EL (cell line): Measurements from ENCODE around the gene PLP1.
"Not testable (repeated sequence)": the region's sequence is repeated elsewhere in the genome, so short reads cannot be mapped to it uniquely, and the experiment has no call there.

Experiments used
- DNase-seq: peaks from one replicate; pipeline ENCODE4 v3.0.0-alpha.2; 2016

PLP1 gene

DNA sequence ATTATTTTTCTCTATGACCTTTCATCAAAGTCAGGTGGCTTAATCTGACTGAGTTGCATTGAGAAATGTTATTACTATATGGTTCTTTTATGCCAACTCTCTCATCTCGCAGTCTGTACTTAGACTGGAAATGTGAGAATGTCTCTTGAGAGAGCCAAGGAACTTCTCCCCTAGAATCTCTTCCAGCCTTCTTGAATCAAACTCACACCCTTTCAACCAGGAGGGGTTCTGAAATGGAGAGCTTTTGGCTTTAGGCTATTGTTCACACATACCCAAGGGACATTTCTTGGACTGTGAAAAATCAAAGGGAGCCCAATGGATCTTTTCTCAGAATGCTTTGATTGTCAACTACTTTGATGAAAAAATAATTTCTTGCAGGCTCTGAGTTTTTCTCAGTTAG is 5.1 kb downstream of the PLP1 start:
- no peak for DNase-seq

DNA sequence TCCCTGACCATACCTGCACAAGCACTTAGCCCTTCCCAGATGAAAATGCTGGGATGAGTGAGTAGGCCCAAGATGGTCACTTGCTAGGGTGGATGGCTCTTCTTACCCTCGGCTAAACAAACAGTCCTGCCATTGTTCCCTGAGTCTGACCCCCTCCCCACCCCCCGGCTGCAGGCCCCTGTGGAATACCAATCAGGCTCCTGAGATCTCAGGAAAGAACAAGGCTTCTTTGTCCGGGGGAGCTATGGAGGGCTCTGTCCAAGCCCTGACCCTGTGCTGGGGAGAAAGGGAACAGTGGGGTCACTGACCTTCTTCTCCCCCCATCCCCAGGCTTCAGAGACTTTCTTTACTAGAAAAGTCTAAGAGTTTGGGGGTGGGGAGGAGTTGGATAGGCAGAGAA is 6.0 kb downstream of the PLP1 start:
- no peak for DNase-seq

DNA sequence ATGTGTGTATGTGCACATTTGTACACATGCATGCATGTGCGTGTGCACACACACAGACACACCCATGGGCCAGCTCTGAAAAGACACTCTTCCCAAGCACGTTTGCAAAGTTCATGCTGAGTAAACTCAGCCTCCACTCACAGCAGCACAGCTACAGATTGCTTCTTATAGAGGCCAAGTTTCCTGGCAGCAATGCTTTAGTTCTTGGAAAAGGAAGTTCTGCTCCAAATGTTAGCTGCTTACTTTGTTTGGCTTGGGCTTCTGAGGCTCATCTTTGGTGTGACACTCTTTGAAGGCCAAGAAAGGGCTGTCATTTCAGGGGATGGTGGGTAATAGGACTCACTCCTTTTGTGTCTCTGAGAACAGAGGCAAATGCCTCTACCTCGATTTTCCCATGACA is 6.6 kb downstream of the PLP1 start:
- DNase-seq = no peak

DNA sequence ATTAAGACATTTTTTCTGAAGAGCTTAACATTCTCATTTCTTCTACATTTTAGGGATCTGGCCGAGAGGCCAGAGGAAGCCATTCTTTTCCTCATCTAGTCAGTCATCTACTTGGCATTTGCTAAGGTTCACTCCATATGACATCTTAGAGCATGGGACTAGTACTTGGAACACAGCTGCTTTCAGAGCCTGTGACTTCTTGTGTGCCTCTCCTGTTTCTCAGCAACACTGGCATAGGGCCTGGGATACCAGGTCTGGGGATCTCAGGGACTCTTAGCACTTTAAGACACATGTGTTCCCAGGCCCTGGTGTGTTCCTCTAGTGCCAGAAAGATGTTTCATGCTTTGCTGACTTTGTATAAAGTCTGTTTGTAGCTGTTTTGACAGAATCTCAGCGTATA is 7.3 kb downstream of the PLP1 start:
- DNase-seq = no peak

DNA sequence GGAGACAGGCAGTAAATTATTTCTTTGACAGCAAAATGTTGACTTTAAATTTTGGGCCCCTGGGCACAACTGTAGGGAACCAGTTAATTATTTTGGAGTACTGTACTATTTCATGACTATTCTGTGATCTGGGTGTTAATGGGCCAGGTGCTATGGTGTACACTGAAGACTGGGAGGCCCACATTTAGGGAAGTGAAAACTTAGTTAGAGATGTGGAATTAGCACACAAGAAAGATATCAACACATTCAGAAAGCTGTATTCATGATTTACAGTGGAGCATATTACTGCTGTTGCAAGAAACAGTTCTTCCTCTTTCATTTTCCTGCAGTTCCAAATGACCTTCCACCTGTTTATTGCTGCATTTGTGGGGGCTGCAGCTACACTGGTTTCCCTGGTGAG is 12.4 kb downstream of the PLP1 start:
- no peak for DNase-seq

DNA sequence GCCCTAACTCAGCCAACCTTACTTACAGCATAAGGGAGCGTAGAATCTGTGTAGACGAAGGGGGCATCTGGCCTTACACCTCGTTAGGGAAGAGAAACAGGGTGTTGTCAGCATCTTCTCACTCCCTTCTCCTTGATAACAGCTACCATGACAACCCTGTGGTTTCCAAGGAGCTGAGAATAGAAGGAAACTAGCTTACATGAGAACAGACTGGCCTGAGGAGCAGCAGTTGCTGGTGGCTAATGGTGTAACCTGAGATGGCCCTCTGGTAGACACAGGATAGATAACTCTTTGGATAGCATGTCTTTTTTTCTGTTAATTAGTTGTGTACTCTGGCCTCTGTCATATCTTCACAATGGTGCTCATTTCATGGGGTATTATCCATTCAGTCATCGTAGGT is 14.6 kb downstream of the PLP1 start:
- peak; percentile 7 for DNase-seq

DNA sequence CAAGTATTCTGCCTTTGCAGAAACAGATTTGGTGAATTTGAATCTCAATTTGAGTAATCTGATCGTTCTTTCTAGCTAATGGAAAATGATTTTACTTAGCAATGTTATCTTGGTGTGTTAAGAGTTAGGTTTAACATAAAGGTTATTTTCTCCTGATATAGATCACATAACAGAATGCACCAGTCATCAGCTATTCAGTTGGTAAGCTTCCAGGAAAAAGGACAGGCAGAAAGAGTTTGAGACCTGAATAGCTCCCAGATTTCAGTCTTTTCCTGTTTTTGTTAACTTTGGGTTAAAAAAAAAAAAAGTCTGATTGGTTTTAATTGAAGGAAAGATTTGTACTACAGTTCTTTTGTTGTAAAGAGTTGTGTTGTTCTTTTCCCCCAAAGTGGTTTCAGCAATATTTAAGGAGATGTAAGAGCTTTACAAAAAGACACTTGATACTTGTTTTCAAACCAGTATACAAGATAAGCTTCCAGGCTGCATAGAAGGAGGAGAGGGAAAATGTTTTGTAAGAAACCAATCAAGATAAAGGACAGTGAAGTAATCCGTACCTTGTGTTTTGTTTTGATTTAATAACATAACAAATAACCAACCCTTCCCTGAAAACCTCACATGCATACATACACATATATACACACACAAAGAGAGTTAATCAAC is 15.3 kb downstream of the PLP1 start:
- peak; percentile 63 for DNase-seq

DNA sequence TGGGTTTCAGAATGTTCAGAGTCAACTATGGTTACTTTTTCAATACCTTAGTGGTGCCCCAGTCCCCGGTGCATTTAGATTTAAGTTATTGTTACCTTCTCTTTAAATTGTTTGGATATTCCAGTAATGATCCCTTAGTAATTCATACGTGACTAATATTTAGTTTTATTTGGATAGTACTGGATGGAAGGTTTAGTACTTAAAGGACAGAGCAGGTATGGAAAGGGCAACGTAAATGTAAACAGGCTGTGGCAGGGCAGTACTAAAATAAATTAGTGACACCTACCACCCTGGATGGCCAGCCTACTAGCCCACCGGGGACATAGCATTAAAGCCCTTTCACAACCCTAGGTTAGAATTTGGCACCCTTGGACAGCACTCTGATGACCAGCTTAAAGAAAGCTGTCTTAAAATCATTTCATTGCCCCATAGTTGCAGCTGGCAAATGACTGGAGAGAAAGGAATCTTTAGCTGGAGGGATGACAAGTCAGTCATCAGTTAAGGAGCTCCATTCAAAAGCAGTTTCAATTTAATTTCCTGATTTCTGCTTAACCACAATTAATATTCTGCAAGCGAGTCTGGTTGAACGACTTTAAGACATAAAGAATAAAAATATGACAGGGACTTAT is 16.4 kb downstream of the PLP1 start:
- peak; percentile 79 for DNase-seq

DNA sequence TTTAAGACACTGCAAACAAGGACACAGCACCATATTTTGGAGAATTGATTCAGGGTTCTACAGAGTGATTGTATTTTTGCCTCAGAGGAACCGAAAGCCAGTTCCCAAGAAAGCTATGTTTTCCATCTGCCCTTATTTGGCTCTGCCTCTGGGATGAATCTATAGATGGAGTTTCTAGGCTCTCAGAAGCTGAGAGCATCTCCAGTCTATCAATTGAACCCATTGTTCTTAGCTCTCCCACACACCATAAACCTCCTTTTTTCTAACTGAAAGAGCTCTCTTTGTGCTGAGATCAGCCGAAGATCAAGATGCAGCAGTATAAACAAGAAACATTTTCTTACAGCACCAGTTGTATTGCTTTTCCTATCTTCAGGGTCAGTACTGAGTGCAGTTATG is 16.9 kb downstream of the PLP1 start:
- no peak for DNase-seq

DNA sequence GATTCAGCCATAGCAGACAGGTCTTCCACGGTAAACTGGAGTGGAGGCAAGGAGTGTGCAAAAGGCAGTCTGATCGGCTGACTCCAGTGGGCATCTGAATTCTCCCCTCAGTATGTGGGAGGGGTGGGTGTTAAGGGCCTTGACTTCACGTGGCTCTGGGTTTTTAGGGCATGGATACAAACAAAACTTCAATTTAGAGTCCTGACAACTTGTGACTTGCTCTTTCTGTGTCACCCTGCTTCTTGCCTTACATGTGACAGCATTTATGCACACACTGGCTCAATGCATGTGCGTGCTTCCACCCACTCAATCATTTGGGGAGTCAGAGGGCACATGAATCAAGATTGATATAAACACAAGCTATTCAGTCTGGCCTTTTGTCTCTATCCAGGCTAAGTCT is 17.5 kb downstream of the PLP1 start:
- no peak for DNase-seq

DNA sequence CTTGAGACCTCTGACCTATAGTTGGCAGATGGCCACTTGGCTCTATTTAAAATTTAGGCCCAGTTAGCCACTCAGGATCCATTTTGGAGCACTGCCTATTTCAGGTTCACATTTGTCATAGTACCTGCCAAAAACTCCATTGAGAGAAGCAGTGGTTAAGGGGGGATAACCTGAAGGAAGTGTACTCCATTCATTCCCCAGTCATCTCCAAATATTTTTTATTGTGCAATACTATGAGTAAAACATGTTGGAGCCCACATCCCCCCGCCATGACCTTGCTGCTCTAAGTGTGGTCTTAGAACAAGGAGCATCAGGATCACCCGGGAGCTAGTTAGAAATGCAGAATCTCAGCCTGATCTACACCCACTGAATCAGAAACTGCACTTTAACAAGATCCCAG is 21.1 kb downstream of the PLP1 start:
- no peak for DNase-seq

DNA sequence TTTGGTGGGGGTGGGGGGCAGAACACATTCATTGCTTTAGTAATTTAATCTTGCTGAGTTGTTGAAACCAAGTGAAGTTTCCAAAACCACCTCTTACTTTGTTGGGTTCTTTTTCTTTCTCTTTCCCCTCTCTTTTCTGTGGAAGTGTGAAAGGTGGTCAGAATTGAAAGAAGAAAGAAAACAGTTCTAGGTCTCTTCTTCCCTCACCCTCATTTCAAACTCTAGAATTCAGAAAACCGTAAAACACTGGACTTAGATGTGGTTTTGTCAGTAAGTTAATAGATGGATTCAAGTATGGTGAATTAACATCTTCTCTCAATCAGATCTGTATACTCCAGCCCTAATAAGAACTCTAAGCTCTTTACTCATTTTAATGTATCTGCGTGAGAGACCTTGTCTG is 23.7 kb downstream of the PLP1 start:
- no peak for DNase-seq

DNA sequence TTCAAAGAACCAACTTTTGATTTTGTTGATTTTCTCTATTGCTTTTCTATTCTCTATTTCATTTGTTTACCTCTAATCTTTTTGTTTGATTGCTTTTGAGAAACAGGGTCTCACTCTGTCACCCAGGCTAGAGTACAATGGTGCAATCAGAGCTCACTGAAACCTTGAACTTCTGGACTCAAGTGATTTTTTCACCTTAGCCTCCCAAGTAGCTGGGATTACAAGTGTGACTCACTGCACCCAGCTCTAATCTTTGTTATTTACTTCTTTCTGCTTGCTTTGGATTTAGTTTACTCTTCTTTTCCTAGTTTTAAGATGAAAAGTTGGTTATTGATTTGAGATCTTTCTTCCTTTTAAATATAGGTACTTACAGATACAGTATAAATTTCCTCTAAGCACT is 29.2 kb downstream of the PLP1 start:
- DNase-seq = no peak

DNA sequence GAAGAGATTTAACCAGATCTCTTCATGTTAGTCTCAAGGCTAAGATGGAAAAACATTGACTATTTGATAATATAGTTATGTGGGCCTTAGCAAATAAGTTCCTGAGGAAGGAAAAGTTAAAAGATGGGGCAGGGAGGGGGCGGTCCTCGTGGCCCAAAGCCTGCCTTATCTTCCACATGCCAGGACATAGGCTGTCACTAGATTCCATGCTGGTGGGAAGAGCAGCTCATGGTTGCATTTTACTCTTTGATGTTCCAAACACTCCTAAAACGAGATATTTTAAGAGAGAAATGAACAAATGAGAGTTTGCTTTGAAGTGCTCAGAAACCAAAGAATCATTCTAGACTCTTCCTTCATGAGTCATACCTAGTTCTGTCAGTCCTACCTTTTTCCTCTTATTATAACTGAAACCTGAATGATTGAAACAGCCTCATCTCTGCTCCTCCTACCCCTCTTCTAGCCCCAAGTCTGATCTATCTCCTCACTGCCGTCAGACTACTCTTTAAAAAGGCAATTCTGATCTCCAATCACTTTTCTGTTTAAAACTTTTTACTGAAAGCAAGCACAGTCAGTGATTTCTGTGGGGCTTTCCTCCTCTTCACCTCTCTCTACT is 30.3 kb downstream of the PLP1 start:
- no peak for DNase-seq

DNA sequence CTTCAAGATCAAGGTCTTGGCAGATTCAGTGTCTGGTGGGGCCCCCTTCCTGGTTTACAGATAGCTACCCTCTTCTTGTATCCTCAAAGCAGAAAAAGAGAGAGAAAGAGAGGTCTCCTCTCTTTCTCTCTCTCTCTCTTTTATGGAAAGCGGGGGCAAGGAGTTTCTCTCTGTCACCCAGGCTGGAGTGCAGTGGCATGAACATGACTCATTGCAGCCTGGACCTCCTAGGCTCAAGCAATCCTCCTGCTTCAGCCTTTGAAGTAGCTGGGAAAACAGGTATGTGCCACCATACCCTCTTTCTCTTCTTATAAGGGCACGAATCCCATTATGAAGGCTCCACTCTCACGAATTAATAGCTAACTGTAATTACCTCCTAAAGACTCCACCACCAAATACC is 35.2 kb downstream of the PLP1 start:
- no peak for DNase-seq

DNA sequence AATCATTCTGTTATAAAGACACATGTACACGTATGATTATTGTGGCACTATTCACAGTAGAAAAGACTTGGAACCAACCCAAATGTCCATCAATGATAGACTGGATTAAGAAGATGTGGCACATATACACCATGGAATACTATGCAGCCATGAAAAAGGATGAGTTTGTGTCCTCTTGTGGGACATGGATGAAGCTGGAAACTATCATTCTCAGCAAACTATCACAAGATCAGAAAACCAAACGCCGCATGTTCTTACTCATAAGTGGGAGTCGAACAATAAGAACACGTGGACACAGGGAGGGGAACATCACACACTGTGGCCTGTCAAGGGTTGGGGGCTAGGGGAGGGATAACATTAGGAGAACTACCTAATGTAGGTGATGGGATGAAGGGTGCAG is 40.5 kb downstream of the PLP1 start:
- DNase-seq = not testable (repeated sequence)

DNA sequence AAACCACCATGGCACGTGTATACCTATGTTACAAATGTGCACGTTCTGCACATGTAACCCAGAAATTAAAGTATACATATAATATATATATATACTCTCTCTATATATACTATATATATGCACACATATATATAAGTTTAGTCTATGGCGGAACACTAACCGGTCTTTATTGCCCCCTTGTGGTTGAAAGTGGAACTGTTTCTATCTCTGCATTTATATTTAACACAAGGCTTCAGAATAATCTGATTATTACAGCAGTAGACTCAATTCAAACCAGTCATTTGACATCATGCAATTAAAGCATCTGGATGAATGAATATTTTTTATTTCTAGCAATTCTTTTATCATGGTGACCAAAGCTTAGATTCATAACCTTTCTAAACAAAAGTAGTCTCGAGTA is 40.9 kb downstream of the PLP1 start:
- peak; percentile 45 for DNase-seq

DNA sequence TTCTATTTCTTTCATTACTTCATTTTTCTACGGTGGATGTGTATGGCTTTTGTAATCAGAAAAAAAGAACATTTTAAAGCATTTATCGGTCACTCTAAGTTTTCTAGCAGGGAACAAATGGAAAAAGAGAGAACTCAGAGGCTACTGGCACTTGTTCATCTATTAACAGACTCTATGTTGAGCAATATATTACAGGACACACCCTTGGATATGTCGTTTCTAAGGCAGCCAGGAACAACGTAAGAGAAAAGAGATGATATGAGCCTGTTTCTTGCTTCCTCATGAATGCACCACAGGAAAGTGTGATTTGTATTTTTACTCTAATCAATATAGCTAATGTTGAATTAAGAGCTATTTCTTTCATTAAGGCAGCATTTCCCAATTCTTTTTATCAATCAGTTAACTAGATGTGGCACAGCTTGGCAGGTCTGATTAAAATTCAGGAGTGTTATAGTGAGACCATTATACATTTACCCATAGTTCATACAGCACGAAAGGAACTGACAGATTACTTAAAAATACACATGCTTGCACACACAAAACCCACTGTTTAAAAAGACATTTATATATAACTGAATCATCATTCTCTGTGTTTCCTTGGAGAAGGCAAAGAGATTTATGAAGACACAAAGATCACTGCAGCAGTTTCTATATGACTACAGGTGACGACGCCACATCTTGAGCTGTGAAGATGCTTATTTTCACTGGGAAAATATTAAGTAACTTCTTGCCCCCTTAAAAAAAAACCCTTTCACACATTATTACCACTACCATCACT is 42.4 kb downstream of the PLP1 start:
- DNase-seq = no peak

DNA sequence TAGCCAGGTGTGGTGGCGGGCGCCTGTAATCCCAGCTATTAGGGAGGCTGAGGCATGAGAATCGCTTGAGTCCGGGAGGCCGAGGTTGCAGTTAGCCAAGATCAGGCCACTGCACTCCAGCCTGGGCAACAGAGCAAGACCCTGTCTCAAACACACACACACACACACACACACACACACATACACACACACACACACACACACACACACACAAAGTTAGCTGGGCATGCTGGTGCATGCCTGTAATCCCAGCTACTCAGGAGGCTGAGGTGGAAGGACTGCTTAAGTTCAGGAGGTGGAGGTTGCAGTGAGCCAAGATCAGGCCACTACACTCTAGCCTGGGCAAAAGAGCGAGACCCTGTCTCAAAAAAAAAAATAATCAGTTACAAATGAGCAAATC is 44.2 kb downstream of the PLP1 start:
- DNase-seq = not testable (repeated sequence)

DNA sequence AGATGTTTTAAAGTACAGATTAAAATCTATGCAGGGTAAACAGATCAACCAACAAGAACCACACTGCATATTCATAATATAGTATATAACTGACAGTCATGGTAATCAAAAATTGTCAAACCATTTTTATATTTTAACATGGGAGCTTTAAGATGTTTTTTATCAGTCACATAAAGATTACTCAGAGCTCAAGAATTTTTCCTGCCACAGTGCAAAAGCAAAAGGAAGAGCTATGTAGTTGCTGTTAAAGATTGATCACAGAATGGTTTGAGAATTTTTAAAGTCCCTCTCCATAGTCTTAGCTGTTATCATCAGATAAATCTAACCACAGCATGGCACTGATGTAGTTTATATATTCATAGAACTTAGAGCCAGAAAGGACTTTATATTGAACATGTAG is 47.0 kb downstream of the PLP1 start:
- peak; percentile 58 for DNase-seq

DNA sequence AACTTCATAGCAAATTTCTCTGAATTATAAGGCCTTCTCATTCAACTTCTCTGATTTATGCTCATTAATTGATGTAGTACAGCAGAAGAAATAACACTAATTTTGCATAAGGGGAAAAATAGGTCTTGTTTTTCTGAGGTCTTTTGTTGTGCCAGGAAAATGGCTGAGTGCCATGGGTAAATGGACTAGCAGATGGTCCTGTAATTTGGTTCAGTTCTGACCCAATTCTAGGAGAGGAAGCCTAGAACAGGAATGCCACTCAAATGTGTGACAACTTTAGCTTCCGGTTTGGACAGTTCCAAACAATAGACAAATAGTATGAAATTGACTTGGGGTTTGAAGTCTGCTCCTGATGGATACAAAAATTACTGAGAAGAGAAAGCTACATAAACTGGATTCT is 49.2 kb downstream of the PLP1 start:
- DNase-seq = no peak

DNA sequence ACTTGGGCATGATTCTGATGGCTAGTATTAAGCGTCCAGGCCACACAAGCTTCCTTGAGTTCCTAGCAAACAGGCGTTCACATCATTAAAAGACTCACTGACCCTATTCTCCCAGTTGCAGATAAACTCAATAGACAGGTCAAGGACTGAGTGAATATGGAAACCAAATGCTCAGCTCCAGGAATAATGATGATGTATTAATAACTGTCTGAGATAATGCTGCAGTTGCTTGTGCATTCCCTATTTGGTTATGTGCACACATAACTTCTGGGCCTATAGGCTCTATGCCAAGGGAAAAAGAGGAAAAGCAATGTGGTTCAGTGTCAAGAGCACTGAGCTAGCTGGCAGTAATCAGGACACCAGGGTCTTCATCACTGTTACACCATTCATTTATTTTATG is 51.9 kb downstream of the PLP1 start:
- no peak for DNase-seq

DNA sequence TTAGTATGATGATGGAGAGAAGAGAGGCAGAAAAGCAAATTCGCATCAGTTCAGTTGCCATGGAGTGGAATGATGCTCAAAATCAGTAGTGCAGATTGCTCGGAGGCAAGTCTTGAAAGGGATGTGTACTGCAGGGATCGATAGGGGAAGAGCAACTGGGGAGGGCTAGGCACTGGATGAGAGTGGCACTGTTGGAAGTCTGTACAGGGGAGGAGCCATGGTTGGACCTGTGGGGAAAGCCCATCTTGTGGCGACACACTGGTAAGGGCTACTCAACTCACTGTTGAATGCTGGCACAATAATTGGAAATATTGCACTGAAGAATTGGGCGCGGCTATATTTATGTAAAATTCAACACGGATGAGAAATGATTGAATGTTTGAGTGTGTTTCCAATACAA is 54.2 kb downstream of the PLP1 start:
- DNase-seq = no peak

DNA sequence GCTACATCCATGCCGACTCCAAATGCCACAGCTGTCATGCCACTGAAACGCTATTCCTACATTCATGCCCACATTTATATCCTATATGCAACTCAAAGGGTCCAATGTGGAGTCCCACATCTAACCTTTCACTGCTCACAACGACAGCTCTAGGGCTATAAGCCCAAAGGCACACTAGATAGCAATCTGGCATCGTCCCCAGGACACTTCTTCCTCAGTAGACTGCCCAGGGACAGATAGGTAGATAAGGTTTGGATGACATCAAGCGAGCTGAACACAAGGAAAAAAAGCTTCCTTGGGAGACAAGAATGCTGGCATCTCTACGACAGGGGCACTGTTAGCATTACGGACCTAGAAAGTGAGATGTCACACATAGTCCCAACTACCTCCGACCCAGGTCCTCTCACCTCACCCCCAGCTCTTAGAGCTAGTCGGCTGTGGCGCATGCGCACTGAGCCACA is 54.7 kb downstream of the PLP1 start:
- DNase-seq = no peak
